Islet precursor cell (in vitro differentiated cells): ENCODE data around the gene FBXO2.

Source experiments
- DNase-seq: peaks from one replicate; pipeline ENCODE4 v3.0.0-alpha.2; 2018

Gene FBXO2

DNA sequence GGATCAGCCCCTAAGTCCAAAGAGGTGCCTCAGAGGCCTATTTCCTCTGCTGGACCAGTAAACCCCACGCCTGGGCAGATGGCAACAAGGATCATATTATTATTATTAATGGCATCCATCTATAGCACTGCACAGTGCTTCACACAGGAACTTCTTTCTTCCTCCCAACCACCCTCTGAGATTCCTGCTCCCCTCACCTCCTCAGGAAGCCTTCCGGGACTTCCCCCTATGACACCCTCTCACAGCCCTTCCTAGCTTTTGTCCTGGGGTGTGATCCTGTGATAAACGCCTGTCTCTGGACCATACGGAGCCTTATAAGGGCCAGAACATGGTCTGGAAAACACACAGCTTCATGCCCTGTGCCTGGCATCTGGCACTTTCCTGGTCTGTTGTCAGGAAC lies 3.2 kb downstream of the FBXO2 start:
- DNase-seq: no peak

DNA sequence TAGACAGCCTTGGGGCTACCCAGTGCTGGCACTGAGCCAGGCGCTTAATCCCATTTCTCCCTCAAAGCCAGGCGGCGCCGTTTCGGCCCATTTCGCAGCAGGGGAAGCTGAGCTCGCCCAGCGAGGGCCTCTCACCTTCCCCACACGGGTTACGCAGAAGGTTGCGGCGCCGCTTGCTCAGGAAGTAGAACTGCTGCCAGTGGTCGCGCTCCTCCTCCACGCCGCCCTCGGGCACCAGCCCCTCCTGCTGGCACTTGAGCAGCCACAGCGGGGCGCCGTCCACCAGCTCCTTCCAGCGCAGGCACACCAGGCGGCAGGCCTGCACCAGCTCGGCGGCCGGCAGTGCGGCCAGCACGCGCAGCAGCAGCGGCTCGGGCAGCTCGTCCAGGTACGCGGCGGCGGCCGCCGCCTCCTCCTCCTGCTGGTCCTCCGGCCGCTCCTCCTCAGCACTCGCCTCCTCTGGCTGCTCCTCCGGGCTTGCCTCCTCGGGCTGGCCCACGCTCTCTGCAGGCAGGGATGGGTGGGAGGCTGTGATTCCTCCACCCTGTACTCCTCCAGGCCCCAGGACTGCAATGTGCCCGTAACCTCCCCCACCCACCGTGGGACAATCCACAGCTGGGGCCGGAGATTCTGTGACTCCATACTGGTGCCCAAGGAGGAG lies 3.8 kb downstream of the FBXO2 start:
- peak; percentile 97 for DNase-seq

- no peak for DNase-seq
Measured at GRCh38 chr1:11649624-11650330, 4.5 kb downstream of the FBXO2 start.

DNA sequence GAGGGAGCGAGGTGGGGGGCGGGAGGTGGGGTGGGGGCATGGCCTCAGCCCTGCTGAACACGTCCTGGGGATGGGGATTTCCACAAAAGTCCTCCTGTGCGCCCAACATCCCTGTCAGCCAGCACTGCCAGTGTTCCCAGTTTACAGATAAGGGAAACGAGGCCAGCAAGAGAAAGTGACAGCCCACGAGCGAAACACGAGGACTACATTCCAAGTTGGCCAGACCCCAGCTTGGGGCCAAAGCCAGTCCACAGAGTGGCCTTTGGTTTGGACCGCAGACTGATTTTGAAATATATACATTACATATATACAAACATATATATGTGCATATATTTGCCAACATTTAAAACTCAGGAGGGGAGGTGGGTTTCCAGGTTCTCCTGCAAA lies 5.0 kb downstream of the FBXO2 start:
- no peak for DNase-seq

DNA sequence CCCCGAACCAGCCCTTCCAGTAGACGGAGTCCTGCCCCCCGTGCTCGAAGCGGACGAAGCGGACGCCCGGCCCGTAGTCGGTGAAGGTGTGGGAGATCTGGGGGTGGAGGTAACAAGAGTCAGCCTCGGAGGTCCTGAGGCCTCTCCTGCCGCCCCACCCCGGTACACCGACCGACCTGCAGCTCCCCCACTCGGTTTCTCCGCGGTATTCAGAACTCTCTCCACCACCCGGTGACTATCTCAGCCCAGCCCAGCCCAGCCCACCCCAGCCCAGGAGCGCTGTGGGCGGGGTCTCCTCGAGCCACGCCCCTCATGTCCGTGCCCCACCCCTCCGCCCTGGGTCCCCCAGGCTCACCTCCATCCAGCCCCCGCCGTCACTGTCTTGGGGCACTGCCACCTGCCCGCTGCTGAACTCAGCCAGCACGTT lies 5.5 kb downstream of the FBXO2 start:
- DNase-seq: peak; percentile 71

GRCh38 chr1:11648039-11648438 lies 6.2 kb downstream of the FBXO2 start:
- no peak for DNase-seq

GRCh38 chr1:11647333-11647732 lies 6.9 kb downstream of the FBXO2 start:
- DNase-seq: no peak

- DNase-seq: no peak
Measured at GRCh38 chr1:11646317-11646716, 7.9 kb downstream of the FBXO2 start.

GRCh38 chr1:11645670-11646265 lies 8.5 kb downstream of the FBXO2 start:
- DNase-seq: peak; percentile 89

DNA sequence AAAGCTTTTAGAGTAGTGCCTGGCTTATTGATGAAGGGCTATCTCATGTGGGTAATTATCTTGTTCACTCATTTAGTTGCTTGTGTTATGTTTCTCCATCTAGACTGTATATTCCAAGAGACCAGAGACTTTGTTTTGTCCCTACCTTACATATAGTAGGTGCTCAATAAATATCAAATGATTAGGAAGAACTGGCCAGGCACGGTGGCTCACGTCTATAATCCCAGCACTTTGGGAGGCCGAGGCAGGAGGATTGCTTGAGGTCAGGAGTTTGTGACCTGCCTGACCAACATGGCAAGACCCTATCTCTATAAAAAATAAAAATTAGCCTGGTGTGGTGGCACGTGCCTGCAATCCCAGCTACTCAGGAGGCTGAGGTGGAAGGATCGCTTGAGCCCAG lies 9.0 kb downstream of the FBXO2 start:
- no peak for DNase-seq

DNA sequence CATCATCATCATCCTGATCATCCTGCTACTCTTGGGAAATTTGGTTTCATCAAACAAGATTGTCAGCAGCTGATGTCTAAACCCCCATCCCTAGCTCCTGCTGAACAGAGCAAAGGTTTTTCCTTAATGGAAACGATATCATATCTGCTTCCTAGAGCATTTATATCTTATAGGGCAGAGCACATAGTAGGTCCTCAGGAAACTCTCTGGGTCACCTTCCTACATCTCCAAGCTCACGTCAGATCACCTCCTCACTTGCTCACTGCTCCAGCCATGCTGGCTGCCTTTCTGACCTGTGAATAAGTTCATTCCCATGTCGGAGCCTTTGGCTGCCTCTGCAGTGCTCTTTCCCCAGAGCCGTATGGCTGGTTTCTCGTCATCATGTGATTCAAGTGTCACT lies 10.4 kb downstream of the FBXO2 start:
- no peak for DNase-seq

- peak; percentile 76 for DNase-seq
Measured at GRCh38 chr1:11642418-11643017, 11.7 kb downstream of the FBXO2 start.

DNA sequence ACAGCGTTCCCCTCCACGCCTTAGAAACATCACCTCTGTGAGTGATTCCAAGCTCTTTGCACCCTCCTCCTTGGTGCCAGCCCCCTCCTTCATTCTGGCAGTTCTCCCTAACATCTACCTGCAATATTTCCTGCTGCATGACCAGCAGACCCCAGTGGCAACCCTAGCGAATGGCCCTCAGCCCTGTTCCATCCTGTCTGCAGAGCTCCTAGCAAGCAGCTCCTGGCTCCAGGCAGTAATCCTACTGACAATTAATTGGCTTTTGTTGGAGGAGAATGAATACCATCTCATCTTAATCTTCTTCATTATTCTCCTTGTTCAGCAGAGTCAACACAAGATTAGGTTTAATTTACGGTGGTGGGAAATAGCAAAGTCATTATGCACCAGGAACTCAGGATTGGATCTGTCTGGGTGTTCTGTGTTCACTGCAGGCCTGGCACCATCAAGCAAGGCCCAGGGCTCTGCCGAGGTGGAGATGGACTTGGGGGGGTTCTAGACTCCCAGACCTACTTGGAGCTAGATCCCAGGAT lies 12.4 kb downstream of the FBXO2 start:
- no peak for DNase-seq

GRCh38 chr1:11640944-11641343 lies 13.3 kb downstream of the FBXO2 start:
- no peak for DNase-seq

- no peak for DNase-seq
Measured at GRCh38 chr1:11640101-11640500, 14.1 kb downstream of the FBXO2 start.

DNA sequence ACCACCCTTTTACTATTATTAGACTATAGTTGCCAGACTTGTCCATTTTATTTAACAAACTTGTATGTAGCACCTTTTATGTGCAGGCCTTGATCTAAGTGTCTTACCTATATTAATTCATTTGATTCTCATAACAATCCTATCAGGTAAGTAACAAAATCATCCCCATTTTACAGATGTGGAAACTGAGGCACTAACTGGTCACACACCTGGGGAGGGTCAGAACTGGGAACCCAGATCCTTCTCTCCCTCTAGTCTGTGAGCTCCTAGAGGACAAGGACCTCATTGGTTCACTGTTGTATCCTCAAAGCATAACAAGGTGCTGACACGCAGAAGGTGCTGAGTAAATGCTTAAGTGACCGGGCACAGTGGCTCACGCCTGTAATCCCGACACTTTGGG lies 14.9 kb downstream of the FBXO2 start:
- DNase-seq: no peak

- no peak for DNase-seq
Measured at GRCh38 chr1:11638121-11638520, 16.1 kb downstream of the FBXO2 start.

- no peak for DNase-seq
Measured at GRCh38 chr1:11634365-11635192, 19.6 kb downstream of the FBXO2 start.

DNA sequence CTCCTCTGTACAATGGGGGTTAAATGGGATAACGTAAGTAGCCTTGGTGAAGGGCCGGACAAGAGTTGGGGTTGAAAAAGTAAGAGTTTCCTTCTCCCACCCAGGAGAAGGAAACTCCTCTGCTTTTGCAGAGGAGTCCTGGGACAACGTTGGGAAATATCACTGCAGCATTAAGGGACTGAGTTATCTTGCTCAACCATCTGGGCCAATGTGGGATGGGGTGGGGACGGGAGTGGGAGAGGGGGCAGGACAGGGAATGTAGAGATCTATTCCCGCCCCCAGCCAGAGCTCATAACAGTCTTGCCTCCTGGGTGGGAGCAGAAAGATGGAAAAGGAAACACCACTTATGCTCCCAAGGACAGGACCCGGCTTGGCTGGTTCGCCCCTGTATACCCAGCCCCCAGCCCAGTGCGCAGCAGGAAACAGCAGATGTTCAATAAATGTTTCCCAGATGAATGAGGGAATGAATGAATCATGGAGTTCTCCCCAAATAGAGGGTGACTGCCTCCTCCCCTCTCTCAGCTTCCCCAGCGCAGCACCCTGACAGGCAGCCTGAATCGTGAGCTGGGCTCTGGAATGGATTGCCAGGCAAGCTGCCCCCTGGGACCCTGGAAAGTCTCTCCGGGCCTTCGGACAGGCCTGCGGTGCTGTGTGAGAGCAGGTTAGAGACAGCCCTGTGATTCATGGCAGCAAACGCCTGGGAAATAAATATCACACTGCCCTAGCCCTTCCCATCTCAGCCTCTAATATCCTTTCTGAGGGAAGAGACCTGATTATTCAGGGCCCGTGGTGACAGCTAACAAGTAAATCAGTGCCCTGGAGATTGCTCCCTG lies 24.8 kb downstream of the FBXO2 start:
- no peak for DNase-seq

- DNase-seq: no peak
Measured at GRCh38 chr1:11628767-11629166, 25.5 kb downstream of the FBXO2 start.

DNA sequence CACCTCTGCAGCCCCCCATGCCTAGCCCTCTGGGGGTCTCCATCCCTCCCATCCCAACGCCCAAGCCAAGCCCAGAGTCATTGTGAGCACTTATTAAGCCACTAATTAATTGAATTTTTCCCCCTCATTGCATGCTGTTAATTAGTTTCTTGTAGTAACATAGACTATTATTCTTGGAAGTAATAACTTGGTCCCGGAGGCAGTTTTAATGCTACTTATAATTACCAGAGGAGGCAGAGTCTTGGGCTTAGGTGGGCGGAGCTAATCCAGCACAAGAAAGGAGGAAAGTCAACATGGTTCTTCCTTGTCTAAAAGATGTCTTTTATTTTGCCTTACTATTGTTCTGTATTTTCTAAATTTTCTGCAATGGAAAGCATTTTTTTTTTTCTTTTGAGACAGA lies 27.7 kb downstream of the FBXO2 start:
- no peak for DNase-seq

DNA sequence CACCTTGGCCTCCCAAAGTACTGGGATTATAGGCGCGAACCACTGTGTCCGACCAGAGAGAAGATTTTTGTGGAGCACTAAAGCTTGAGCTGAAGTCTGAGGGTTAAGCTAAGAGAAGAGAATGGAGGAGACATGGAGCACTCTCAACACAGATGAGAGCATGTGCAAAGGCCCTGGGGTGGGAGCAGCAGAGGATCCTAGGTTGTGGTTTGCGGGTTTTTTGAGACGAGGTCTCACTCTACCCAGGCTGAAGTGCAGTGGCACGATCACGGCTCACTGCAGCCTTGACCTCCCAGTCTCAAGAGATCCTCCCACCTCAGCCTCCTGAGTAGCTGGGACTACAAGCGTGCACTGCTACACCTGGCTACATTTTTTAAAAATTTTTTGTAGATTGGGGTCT lies 30.5 kb downstream of the FBXO2 start:
- no peak for DNase-seq
